Activated naive CD4-positive, alpha-beta T cell (primary cell): ENCODE results near the gene TRAIP.
"Not testable (repeated sequence)": the region's sequence is repeated elsewhere in the genome, so short reads cannot be mapped to it uniquely, and the experiment has no call there.

Experiments
- DNase-seq, 4 experiments: peaks; one replicate each; lab custom pipeline; 2025; lab: John Stamatoyannopoulos, UW

The TRAIP gene, protein sequence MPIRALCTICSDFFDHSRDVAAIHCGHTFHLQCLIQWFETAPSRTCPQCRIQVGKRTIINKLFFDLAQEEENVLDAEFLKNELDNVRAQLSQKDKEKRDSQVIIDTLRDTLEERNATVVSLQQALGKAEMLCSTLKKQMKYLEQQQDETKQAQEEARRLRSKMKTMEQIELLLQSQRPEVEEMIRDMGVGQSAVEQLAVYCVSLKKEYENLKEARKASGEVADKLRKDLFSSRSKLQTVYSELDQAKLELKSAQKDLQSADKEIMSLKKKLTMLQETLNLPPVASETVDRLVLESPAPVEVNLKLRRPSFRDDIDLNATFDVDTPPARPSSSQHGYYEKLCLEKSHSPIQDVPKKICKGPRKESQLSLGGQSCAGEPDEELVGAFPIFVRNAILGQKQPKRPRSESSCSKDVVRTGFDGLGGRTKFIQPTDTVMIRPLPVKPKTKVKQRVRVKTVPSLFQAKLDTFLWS

GRCh38 chr3:49856181-49857005 lies at the start of gene TRAIP:
TSS of gene TRAIP (minus strand) at chr3:49856564. CDS start at chr3:49856453, 111 bp downstream.
- peak; percentile 80 to 90 (median 86) for DNase-seq

DNA sequence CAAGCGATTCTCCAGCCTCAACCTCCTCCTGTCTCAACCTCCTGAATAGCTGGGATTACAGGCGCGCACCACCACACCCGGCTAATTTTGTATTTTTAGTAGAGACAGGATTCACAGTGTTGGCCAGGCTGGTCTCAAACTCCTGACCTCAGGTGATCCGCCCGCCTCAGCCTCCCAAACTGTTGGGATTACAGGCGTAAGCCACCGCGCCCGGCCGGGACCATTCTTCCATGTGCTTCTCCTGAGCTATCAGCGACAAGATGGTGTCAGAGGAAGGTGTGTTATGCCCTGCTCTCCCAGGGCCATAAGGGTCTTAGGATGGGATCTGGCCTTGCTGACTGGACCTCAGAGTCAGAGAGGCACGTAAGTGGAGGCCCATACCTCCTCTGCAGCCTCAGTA lies 48.1 kb upstream of the TRAIP start:
- not testable (repeated sequence) for DNase-seq

DNA sequence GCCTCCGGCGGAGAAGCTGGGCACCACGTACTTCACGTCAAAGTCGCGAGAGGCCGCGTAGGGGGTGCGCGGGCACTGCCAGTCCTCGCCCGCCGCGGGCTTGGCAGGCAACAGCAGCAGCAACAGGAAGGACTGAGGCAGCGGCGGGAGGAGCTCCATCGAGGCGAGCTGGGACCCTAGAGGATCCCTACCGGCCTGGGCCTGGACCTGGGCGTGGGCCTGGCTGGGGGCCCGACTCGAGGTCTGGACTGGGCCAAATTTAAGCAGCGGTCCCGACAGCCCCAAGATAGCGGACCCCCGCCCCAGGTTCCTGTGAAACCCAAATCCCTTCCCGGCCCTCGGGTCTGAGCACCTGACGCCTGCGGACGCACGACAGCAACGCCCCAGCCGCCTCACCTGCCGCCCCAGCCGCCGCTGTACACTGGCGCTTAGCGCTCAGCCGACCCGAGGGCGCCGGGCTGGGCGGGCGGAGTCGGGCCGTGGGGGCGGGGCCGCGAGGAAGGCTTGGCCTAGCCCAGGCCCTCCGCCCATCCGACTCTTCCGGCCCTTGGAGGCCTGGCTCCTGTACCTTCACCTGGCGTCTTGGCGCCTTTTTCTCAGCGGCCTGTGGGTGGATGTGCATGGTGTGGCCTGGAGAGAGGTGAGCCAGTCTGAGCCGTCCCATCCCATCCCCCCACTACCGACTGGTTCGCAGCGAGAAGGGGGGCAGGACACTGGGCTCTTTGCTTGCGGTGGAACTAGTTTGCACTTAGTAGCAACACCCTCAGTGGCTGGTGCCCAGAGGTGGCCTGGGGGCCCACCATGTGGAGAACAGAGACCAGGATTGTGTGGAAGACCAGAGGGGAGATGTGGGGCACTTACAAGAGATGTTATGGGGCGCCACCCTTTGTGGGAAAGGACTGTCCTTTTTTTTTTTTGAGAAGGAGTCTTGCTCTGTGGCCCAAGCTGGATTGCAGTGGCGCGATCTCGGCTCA lies 47.4 kb upstream of the TRAIP start, which contains the start of gene MST1R:
TSS of gene MST1R (minus strand) at position 423 of the 974 bp plus-strand sequence. CDS start at position 159, 264 bp downstream.
- peak; percentile 29 to 88 (median 52) for DNase-seq

GRCh38 chr3:49902511-49903345 lies 46.4 kb upstream of the TRAIP start:
- DNase-seq = no peak

- DNase-seq = no peak
Observed at GRCh38 chr3:49901366-49902339, 45.3 kb upstream of the TRAIP start.

DNA sequence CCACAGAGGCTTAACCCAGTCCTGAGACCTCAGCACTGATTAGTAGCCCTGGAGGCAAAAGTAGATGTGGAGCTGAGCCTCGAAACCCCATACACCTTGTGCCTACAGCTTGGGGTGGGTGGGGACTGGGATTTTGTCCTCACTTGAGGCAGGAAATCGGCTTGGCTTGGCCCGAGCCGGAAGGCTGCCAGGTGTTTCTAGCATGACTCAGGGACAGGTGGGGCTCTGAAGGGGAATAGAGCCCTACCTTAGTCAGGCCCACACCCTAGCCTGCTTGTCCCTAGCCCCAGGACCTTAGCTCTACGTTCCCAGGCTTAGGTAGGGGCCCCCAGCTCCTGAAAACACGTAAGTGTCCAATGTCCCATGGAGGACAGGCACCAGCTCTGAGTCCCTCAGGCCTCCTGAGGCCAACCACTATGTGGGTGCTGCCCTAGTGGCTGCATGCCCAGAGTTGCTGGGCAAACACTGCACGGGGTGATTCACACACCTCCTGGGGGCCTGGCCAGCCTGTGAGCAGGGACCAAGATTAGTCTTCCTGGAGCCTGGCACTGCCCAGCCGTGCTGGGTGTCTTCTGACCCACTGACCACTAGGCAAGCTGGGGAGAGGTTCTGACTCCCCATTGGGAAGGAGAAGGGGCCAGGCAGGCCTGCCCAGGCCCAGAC lies 44.3 kb upstream of the TRAIP start:
- no peak for DNase-seq

GRCh38 chr3:49899815-49900214 lies 43.5 kb upstream of the TRAIP start:
- no peak for DNase-seq

DNA sequence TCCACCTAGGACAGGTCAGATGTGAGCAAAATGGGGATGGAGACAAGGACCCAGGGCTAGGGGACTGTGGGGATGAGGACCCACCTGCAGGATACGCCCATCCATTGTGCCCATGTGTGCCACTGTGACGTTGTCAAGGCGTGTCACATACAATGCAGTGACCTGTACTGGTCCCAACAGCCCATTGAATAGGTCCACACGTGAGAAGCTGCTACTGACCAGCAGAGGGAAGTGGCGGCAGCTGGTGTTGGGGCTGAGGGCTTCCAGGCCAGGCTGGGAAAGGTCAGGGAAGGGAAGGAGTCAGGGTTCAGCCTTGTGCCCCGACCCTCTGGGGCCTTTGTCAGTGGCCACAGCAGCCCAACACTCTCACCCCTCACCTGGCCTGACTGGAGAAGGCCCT lies 42.6 kb upstream of the TRAIP start:
- DNase-seq = no peak

GRCh38 chr3:49896345-49896744 lies 40.0 kb upstream of the TRAIP start:
- no peak for DNase-seq

- DNase-seq = no peak
Observed at GRCh38 chr3:49895791-49896190, 39.4 kb upstream of the TRAIP start.

GRCh38 chr3:49889296-49889695 lies 32.9 kb upstream of the TRAIP start:
- DNase-seq = no peak

DNA sequence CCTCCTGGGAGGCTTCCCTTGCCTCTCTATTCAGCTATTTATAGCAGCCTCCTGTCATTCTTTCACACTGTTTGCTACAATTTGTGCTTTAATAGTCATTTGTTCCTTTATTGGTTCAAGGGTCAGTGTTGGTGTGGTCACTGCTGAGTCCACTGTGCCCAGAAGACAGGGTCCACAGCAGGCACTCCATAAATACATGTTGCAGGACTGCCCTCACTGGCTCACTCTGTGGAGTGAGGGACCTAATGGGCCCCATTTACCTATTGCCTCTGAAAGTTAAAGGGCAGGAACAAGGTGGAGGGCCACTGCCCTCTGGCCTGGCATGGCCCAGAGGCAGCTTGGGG lies 30.5 kb upstream of the TRAIP start:
- no peak for DNase-seq

DNA sequence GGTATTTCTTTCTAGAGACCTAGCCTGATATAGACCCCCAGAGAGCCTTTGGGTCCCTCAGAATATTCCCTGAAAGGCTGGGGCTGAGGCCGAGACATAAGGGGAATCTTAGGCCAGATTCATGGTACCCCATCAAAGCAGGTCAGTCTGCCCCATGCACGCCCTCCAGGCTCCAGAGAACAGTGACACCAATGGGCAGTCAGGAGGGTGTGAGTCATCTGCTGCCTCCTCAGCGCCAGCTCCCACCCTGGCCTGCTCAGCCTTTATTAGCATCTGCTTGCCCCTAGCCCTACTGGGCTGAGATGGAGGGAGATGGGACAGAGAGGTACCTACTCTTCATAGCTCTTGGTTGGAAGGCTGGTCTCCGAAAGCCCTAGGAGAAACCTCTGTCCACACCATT lies 27.6 kb upstream of the TRAIP start:
- DNase-seq = no peak

DNA sequence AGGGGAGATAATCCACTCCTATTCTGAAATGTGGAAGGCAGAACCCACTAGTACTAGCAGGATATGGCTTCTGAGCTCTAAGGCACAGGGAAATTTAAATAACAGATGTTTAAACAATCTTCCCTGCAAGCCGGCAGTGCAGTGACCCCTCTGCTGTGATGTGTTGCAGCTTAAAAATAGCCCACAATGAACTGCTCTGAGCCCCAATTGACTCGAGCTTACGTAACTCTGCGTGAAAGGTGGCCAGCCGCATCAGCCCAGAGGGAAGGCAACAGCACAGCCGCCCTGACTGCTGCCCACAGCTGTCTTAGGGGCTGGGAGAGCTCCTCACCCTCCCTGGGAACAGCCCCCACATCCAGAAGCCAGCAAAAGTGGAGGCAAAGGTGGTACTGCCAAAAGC lies 25.8 kb upstream of the TRAIP start:
- no peak for DNase-seq

DNA sequence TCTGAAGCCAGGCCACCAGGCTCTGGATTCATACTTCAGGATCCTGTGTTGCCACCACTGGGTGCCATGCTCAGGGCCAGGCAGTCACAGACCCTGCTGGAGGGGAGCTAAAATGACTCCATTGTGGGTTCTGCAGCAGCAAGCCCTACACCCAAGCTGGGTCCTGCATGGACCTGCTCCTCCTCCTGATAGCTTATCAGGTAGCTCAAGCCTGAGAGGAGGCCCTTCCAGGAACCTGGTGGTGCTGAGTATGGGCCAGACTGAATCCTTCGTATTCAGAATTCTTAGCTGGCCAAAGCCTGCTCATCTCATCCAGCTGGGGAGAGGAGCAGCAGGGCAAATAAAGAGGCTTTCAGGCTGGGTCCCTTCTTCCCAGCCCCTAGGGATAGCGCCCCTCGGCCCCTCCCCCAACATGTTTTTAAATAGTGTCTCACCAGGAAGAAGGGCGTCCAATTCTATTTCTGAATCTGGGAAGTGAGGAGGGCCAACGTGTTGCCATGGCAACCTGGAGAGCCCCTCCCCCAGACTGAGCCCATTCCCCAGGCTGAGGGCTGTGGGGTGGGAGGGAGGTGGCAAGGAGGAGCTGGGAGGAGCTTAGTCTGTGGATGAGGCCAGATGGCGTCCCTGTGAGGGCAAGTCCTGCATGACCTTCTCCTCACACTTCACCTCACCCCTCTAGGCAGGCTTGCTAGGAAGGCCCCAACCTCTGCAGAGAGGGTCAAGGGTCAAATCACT lies 24.4 kb upstream of the TRAIP start:
- DNase-seq = no peak

DNA sequence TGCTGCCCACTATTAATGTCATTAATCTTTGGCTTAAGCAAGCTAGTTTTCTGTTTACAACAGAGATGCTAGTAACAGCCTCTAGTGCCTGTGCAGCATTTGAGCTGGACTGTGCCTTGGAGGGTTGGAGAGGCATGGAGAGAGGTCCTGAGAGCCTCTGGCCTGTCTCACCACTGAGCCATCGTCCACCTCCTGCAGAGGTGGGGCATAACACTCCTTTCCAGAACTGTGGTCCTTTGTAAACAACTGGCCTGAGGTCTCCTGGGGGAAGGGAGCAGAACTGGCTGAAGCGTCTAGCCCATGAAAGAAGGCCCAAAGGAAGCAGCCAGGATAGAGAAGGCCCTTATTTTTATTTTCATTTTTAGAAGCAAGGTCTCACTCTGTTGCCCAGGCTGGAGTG lies 23.4 kb upstream of the TRAIP start:
- no peak for DNase-seq

DNA sequence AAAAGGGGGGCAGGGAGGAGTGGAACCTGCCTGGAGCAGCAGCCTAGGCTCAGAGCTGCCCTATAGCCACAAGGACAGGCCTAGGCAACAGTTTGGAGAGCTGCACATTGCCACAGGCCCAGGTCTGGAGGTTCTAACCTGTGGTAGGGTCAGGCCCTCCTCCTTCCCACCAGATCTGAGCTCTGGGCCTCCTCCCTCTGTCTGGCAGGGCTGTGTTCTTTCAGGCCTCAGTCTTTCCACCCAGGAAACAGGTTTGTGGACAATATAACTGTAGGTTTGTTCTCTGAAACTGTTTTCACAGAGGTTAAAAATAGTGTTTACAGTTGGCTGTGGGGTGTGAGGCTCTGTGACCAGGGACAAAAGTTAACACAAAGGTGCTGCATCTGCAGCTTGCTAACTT lies 22.3 kb upstream of the TRAIP start:
- DNase-seq = no peak

GRCh38 chr3:49877716-49878115 lies 21.4 kb upstream of the TRAIP start:
- no peak for DNase-seq
